NK-92 (cell line): ENCODE data around the gene TBXT.
"Not testable (repeated sequence)": the region's sequence is repeated elsewhere in the genome, so short reads cannot be mapped to it uniquely, and the experiment has no call there.

ENCODE experiments used
- DNase-seq: peaks from one replicate; lab custom pipeline; 2025; ENCODE audit not compliant: unreplicated experiment; lab: John Stamatoyannopoulos, UW

Gene TBXT

GRCh38 chr6:166172546-166172945 lies 4.9 kb upstream of the TBXT start:
- no peak for DNase-seq

- DNase-seq, result no peak
These were observed 2.1 kb upstream of the TBXT start for GRCh38 chr6:166169549-166170421.

GRCh38 chr6:166168616-166169548 lies 1.2 kb upstream of the TBXT start:
- DNase-seq, result no peak

GRCh38 chr6:166167258-166167731 lies 356 bp downstream of the TBXT start:
- DNase-seq, result no peak

DNA sequence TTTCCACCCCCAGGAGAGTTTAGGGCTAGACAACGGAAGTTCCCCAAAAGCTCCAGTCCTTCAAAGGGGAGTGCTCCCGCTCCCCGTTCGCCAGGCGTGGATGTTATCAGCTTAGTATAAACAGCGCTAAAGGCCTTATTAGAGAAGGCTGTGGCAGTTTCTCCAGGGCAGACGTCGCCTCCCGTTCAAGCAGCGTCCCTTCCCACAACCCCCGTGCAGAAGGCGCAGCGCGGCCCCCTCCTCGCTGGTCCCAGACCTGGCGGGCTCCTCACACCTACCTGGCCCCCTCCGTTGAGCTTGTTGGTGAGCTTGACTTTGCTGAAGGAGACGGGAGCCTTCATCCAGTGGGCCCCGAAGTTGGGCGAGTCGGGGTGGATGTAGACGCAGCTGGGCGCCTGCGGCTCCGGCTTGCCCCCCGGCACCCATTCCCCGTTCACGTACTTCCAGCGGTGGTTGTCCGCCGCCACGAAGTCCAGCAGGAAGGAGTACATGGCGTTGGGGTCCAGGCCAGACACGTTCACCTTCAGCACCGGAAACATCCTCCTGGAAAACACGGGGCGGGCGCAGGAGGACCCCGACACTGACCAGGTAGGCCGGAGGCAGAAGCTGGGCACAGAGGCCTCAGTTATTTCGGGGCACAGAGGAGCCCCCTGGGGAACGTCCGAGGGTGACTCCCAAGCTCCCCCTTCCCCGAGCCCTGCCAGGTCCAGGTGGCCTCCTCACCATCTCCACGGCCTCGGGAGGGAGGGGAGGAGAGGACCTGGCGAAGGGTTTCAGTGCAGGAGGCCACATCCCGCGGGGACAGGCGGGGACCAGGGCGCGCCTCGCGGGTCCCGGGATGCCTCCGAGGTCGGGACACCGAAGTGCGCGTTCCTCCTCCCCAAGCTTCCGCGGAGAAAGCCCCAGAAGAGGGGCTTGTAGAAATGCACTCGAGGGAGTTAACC lies 1.1 kb downstream of the TBXT start:
- no peak for DNase-seq

DNA sequence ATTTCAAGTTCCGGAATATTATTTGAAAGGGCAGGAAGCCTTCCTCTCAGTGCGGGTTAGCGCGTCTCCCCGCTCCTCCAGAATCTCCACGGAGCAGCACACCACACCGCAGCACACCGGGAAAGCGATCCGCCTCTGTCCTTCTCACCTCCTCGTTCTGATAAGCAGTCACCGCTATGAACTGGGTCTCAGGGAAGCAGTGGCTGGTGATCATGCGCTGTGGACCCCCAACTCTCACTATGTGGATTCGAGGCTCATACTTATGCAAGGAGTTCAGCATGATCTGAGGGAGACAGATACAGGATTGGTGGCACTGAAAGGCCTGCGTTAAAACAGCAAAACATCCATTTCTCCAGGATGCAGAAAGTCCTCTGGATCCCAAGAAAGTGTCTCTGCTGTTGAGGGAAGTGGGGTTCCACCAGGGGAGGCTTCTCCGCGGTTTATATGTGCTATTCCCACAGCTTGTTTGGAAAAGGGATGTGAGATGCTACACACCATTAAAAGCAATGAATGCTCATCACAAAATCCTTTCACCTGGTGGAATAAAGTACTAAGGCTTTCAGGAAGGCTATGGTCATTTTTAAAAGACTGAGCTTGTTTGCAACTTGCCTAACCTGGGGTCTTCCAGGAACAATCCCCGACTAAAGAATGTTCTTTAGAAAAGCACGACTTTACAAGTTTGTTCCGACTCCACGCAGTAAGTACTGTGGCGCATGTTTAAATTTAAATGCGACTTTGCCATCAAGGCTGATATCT lies 1.9 kb downstream of the TBXT start:
- no peak for DNase-seq

- no peak for DNase-seq
These were observed 4.9 kb downstream of the TBXT start for GRCh38 chr6:166162599-166163342.

GRCh38 chr6:166157930-166158617 lies 9.6 kb downstream of the TBXT start:
- no peak for DNase-seq

DNA sequence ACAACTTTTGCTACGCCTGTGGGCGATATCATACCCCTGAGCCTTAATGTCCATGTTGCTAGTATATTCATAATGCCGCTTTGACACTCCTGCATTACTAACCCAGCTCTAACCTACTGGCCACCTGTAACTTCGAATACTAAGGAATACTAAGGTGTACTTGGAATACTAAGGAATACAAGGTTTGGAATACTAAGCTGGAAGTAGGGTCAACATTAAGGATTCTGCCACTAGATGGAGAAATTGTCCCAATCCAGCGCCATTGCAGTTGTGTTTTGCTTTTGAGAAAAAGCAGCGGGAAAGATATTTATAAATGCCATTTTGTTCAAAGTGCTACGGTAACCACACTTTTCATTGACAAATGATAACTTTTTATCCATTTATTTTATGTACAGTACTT lies 10.7 kb downstream of the TBXT start:
- no peak for DNase-seq

DNA sequence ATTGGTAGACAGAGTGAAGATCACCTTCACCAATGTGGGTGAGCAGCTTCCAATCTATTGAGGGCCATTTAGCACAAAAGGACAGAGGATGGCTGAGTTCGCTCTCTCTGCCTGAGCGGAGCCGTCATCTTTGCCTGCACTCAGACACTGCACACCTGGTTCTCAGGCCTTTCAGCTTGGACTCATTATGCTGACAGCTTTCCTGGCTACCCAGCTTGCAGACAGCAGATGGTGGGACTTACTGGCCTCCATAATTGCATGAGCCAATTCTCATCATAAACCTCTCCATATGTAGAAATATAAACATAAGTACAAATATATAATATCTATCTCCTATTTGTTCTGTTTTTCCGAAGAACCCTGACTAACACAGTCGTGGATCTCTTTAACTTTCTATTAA lies 13.7 kb downstream of the TBXT start:
- no peak for DNase-seq

- DNase-seq, result no peak
These were observed 15.0 kb downstream of the TBXT start for GRCh38 chr6:166152660-166153059.

DNA sequence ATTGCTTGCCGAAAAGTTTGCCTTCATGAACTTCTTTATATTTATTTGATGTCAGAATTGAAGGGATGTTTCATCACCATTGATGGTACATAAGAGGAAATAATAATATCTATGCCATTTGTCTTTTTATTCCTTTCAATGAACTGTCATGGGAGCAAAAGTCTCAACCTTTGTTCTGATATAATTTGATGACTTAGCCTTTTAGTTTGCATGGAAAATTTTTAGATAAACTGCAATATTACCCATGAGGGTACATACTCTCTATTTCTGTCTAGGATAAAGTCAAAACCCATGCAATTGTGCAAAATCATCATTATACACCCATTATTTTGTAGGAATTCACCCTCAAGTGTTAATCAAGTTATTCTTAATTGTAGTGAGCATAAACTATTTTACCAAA lies 15.9 kb downstream of the TBXT start:
- no peak for DNase-seq

- DNase-seq, result no peak
These were observed 21.9 kb downstream of the TBXT start for GRCh38 chr6:166145751-166146150.

GRCh38 chr6:166143011-166143410 lies 24.6 kb downstream of the TBXT start:
- DNase-seq, result no peak

- no peak for DNase-seq
These were observed 39.8 kb downstream of the TBXT start for GRCh38 chr6:166127624-166128472.

DNA sequence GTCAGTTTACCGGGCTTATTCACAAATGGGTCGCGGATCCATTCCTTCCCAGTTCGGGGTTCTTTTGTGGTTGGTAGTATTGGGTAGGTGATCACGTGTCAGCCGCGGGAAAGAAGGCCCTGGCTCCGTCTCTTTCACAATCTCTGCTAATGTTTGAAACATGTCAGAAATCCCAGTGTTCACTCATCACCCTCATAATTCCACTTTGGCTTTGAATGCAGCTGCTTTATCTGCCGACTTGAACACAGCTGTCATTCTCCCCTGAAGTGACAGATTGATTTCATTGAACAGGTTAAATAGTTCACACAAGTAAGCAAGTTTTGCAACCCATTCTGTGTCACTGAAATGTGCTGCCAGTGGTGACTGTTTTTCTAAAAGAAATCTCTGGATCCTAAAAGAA lies 44.5 kb downstream of the TBXT start:
- DNase-seq, result not testable (repeated sequence)

- DNase-seq, result no peak
These were observed 45.9 kb downstream of the TBXT start for GRCh38 chr6:166121726-166122125.
